Lower leg skin (tissue), 3 donors: Measurements from ENCODE around the gene MCM10.

ENCODE experiments used
- CTCF ChIP-seq, 3 donors: fragments of 450-650 bp; IDR thresholded peaks; one replicate each; pipeline ENCODE4 v1.5.1; 2016; ENCODE audit warnings: antibody characterized with exemption in 3 of 3, mild to moderate bottlenecking in 3 of 3, moderate library complexity in 2 of 3
- POLR2A ChIP-seq, 2 donors: fragments of 450-650 bp; IDR thresholded peaks; one replicate each; pipeline ENCODE4 v1.6.1; 2016 to 2017; ENCODE audit warnings: antibody characterized with exemption in 2 of 2, mild to moderate bottlenecking in 1 of 2, moderate library complexity in 1 of 2

GRCh38 chr10:13161857-13162271 is 506 bp downstream of the MCM10 start:
- TF ChIP-seq CTCF (IDR thresholded peaks at IDR 0.05) = no peak
- TF ChIP-seq POLR2A (IDR thresholded peaks at IDR 0.05) = no peak
